Measurements from ENCODE around the gene PI4KB.
"Not testable (repeated sequence)": the region's sequence is repeated elsewhere in the genome, so short reads cannot be mapped to it uniquely, and the experiment has no call there.

The PI4KB gene

GRCh38 chr1:151327223-151327902, at the start of gene PI4KB:
PI4KB (minus strand) TSS chr1:151327416; CDS start chr1:151316481, 10,935 bp downstream.
- DNase-seq, result peak; percentile 81

DNA sequence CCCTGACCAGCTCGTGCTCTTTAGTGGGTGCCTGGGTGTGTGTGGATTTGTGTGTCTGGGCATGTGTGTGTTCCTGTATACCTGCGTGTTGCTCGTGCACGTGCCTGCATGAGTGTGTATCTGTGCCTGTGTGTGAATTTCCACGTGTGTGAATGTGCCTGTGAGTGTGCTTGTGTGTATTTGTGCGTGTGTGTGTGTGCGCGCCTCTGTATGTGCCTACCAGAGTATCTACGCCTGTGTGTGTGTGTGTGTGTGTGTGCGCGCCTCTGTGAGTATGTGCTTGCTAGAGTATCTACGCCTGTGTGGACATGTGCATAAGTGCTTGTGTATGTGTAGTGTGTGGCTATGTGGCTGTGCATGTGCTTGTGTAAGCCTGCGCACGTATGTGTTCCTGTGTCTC, 46.0 kb upstream of the PI4KB start:
- DNase-seq, result no peak

- no peak for DNase-seq
Observed at GRCh38 chr1:151372058-151372934, 45.1 kb upstream of the PI4KB start, which contains the start of gene SELENBP1. SELENBP1 (minus strand) TSS chr1:151372705; CDS start chr1:151372641, 64 bp downstream.

- DNase-seq, result no peak
Observed at GRCh38 chr1:151371370-151372057, 44.3 kb upstream of the PI4KB start.

- DNase-seq, result no peak
Observed at GRCh38 chr1:151370211-151370911, 43.1 kb upstream of the PI4KB start.

- DNase-seq, result no peak
Observed at GRCh38 chr1:151369621-151370048, 42.4 kb upstream of the PI4KB start.

DNA sequence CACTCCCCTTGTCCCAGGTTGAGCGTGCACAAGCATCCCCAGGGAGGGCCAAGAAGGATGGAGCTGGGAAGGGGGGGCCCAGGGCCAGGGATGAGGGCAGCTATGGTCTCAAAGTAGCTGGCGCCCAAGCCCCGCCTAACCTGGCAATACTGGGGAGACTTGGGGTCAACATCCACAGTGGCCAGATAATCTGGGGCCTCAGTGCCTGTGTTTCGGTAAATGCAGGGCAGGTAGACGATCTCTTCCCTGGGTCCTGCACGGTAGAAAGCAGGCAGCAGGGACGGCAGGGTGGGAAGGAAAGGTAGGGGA, 42.0 kb upstream of the PI4KB start:
- no peak for DNase-seq

DNA sequence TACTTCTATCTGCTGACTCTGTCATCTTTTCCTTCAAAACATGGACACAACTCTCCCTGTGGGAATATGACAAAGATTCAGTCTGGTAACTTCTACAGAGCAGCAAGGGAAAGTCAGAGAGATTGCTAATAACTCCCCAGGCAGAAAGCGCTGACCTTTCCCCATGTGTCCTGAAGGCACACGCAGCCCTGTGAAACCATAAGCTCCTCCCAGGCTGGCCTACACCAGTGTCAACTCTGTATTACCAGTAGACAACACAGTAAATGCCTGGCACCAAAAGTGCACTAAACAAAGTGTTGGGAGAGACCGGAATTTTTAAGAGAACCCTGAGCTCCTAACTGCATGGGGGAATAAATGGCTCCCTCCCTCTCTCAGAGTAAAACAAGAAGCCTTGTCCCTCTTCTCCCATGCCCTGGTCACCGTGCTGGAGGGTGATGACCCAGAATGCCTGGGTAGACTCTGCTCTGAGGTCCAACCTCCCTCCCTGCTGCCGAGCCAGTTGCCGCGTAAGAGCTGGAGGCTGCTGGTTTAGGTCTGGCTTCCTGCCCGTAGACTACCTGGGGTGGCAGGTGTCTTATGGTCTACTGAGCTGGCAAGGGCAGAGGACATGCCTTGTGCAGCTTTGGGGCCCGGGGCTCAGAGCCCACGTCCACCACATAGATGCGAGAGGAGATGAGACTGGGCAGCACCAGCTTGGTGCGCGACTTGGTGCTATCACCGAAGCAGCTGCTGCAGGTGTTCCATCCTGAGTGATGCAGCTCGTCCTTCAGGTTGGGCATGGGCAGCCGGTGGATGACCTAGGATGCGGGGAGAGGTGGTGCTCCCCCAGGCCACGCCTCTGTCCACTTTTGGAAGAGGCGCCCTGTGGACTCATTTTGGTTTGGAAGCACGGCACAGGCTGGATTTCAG, 41.4 kb upstream of the PI4KB start:
- DNase-seq, result no peak

- DNase-seq, result no peak
Observed at GRCh38 chr1:151367658-151368392, 40.6 kb upstream of the PI4KB start.

GRCh38 chr1:151364996-151365395, 37.8 kb upstream of the PI4KB start:
- no peak for DNase-seq

- no peak for DNase-seq
Observed at GRCh38 chr1:151362308-151363155, 35.3 kb upstream of the PI4KB start.

- no peak for DNase-seq
Observed at GRCh38 chr1:151361883-151362282, 34.7 kb upstream of the PI4KB start.

DNA sequence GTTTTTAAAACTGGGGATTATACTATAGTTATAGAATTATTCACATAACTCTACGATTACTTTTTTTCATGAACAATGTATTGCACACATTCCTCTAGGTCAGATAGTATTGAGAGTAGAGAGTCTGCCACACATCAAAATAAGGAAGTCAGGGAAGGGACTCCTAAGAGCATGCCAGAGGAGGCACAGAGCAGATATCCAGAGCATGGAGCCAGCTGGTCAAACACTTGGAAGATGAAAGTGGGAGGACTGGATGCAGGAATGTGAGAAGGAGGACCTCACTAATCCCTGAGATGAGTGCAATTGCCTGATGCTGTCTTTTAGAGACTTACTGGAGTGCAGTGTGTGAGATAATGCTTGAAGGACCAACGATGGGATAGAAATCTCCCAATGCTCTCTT, 29.5 kb upstream of the PI4KB start:
- DNase-seq, result no peak

GRCh38 chr1:151352021-151352718, 25.0 kb upstream of the PI4KB start:
- DNase-seq, result no peak

GRCh38 chr1:151350323-151350722, 23.1 kb upstream of the PI4KB start:
- DNase-seq, result not testable (repeated sequence)

DNA sequence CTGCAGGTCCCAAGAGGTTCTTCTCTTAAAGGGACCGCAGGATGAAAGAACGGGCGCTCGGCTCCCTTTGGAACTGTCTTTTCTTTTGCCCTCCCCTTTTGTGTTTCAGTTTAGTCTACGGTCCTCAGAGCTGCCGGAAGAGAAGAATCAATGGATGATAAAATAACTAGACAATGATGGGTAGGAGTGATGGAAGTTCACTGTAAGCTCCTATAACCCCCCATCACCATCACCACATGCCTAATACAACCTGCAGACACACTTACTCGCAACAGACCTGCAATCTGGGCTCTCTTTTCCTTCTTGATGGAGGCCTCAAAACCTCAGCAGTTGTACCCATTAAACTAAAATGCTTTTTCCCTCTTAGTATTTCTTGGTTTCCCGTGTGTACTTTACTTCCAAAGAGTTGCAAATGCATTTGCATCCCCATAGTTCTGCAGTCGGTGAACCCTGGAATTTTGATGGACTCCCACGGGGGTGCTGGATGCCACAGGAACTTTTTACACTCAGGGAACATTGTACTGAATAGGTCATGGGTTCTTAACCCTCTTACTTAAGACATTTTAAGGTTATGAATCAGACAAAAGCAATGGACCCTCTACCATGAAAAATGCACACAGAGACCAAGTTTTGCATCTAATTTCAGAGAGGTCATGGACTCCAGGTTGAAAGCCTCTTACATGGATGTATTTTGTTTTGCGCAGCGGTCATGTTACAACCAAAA, 20.5 kb upstream of the PI4KB start:
- DNase-seq, result no peak

- DNase-seq, result peak; percentile 82
Observed at GRCh38 chr1:151346769-151347522, 19.7 kb upstream of the PI4KB start, which contains the start of gene RFX5. RFX5 (minus strand) TSS chr1:151347252; CDS start chr1:151346320, 932 bp downstream.

Measured in GOT3 (cell line).